K562 (cell line): ENCODE measurements around the gene PNKD. TPM values are rescaled to one million over a fixed set of nuclear protein-coding genes. Genes with fewer than 3 reads are reported as not detected.

Source experiments
- BCOR ChIP-seq: fragments of 450-650 bp; IDR thresholded peaks from 2 replicates; pipeline ENCODE4 v1.6.1; 2016
- DMBX1 ChIP-seq: fragments of 250-450 bp; sonication (Bioruptor Pico); IDR thresholded peaks from 2 replicates; pipeline ENCODE4 v1.8.0; 2022; ENCODE audit warnings: inconsistent platforms, mild to moderate bottlenecking, moderate library complexity, borderline replicate concordance
- ELF4 ChIP-seq: fragments of 450-650 bp; formaldehyde crosslinking; IDR thresholded peaks from 2 replicates; pipeline ENCODE4 v1.4.0; 2022; ENCODE audit warnings: missing genetic modification characterization
- HDAC2 ChIP-seq: fragments of 450-650 bp; IDR thresholded peaks from 2 replicates; pipeline ENCODE4 v1.6.1; 2016; ENCODE audit warnings: mild to moderate bottlenecking
- HSF4 ChIP-seq: fragments of 250-450 bp; sonication (Bioruptor Pico); IDR thresholded peaks from 2 replicates; pipeline ENCODE4 v2.1.2; 2022; ENCODE audit warnings: mild to moderate bottlenecking, moderate library complexity, borderline replicate concordance
- KLF1 ChIP-seq: fragments of 450-650 bp; IDR thresholded peaks from 2 replicates; pipeline ENCODE4 v1.6.1; 2016; ENCODE audit warnings: missing genetic modification characterization, missing compliant biosample characterization
- POLR2G ChIP-seq: fragments of 200-400 bp; formaldehyde crosslinking; IDR thresholded peaks from 2 replicates; pipeline ENCODE4 v1.6.1; 2017; ENCODE audit warnings: low read depth, mild to moderate bottlenecking, antibody characterized with exemption, low read length, moderate library complexity
- RERE ChIP-seq: sonication (generic); formaldehyde crosslinking; IDR thresholded peaks from 2 replicates; pipeline ENCODE4 v1.8.0; 2023; ENCODE audit warnings: missing genetic modification reagents, mild to moderate bottlenecking, borderline replicate concordance
- SIRT6 ChIP-seq: IDR thresholded peaks from one replicate; pipeline ENCODE4 v1.6.1; 2012; ENCODE audit warnings: low read depth, mild to moderate bottlenecking, control low read depth, inconsistent platforms, low read length, moderate library complexity
- SUPT5H ChIP-seq: fragments of 450-650 bp; IDR thresholded peaks from 2 replicates; pipeline ENCODE4 v1.6.1; 2016
- ZBTB26 ChIP-seq: fragments of 450-650 bp; formaldehyde crosslinking; IDR thresholded peaks from 2 replicates; pipeline ENCODE4 v1.4.0; 2022; ENCODE audit warnings: missing genetic modification characterization
- ZNF347 ChIP-seq: fragments of 450-650 bp; formaldehyde crosslinking; IDR thresholded peaks from 2 replicates; pipeline ENCODE4 v1.4.0; 2020; ENCODE audit warnings: low read depth, mild to moderate bottlenecking, moderate library complexity
- ZNF639 ChIP-seq, 2 experiments: fragments of 200-800 bp in 1 of 2; sonication (Bioruptor generic) in 1 of 2; sonication (generic) in 1 of 2; formaldehyde crosslinking in 1 of 2; IDR thresholded peaks in 1 of 2; conservative IDR thresholded peaks in 1 of 2; 2 replicates each; pipeline versions ENCODE4 v1.5.0 to v1.6.1; 2016 to 2020; ENCODE audit warnings: missing compliant biosample characterization in 1 of 2, missing genetic modification characterization in 1 of 2, missing genetic modification reagents in 1 of 2
- polyA plus RNA-seq, 8 experiments: library from polyadenylated mRNA; depleted of rRNA in 4 of 8; stranded (reverse) in 5 of 8; unstranded in 3 of 8; fragments of >200 nt; fragmentation: Nextera tagmentation in 2 of 8; fragmentation: Illumina TruSeq in 1 of 8; extraction: Ambion mirVana in 2 of 8; extraction: Trizol in 1 of 8; gene quantifications; 2 replicates each; pipeline versions ENCODE4 v1.2.1 to v1.2.3, GENCODE V29; 2011 to 2014; ENCODE audit warnings: inconsistent platforms in 1 of 8, missing spikeins in 1 of 8
- total RNA-seq, 7 experiments: library from RNA; depleted of rRNA in 6 of 7; stranded (reverse); fragments of >200 nt in 6 of 7; fragmentation: Illumina TruSeq in 2 of 7; extraction: Trizol in 2 of 7; gene quantifications; 2 replicates each; pipeline versions ENCODE4 v1.2.1 to v1.2.3, GENCODE V29; 2011 to 2021; ENCODE audit warnings: low replicate concordance in 1 of 7
- TF ChIP-seq, protein P1 (sequence below): sonication (generic); formaldehyde crosslinking; IDR thresholded peaks from 2 replicates; pipeline ENCODE4 v1.8.0; 2023; ENCODE audit warnings: mild to moderate bottlenecking, missing genetic modification reagents
- TF ChIP-seq, protein P2 (sequence below): fragments of 250-450 bp; sonication (Bioruptor Pico); IDR thresholded peaks from 2 replicates; pipeline ENCODE4 v1.8.0; 2021; ENCODE audit warnings: borderline replicate concordance, mild to moderate bottlenecking, moderate library complexity; ENCODE audit not compliant: poor library complexity, severe bottlenecking

The PNKD gene
- total and polyA plus RNA-seq, 9 of the 15 experiments (the other 6 are each of a cell fraction or from before 2014, with no cell fraction given), result 26.0 to 105 (median 60.1) TPM

GRCh38 chr2:218368150-218368528 lies 97.8 kb downstream of the PNKD start (continued):
- TF ChIP-seq ZNF347 (CRISPR knock-in tag) (no peak), POLR2G (no peak), HDAC2 (peak; percentile 70; the same call in 1 of the 2 replicates), BCOR (peak; percentile 97), ELF4 (no peak), RERE (CRISPR knock-in tag) (no peak), HSF4 (CRISPR knock-in tag) (no peak), ZBTB26 (CRISPR knock-in tag) (no peak), SUPT5H (no peak), ZNF639 (CRISPR knock-in tag; conservative IDR thresholded peaks at IDR 0.05 in 1 of 2, IDR thresholded peaks at IDR 0.05 in 1 of 2) (0 out of 4 replicates have a peak, but pooled peaks of 1 of the 2 experiments have one; percentile 5), KLF1 (no peak), DMBX1 (CRISPR knock-in tag) (0 out of 2 replicates have a peak, but pooled peaks have one; percentile 6), SIRT6 (no peak)
- TF ChIP-seq, protein P1, sequence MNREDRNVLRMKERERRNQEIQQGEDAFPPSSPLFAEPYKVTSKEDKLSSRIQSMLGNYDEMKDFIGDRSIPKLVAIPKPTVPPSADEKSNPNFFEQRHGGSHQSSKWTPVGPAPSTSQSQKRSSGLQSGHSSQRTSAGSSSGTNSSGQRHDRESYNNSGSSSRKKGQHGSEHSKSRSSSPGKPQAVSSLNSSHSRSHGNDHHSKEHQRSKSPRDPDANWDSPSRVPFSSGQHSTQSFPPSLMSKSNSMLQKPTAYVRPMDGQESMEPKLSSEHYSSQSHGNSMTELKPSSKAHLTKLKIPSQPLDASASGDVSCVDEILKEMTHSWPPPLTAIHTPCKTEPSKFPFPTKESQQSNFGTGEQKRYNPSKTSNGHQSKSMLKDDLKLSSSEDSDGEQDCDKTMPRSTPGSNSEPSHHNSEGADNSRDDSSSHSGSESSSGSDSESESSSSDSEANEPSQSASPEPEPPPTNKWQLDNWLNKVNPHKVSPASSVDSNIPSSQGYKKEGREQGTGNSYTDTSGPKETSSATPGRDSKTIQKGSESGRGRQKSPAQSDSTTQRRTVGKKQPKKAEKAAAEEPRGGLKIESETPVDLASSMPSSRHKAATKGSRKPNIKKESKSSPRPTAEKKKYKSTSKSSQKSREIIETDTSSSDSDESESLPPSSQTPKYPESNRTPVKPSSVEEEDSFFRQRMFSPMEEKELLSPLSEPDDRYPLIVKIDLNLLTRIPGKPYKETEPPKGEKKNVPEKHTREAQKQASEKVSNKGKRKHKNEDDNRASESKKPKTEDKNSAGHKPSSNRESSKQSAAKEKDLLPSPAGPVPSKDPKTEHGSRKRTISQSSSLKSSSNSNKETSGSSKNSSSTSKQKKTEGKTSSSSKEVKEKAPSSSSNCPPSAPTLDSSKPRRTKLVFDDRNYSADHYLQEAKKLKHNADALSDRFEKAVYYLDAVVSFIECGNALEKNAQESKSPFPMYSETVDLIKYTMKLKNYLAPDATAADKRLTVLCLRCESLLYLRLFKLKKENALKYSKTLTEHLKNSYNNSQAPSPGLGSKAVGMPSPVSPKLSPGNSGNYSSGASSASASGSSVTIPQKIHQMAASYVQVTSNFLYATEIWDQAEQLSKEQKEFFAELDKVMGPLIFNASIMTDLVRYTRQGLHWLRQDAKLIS, result no peak
- TF ChIP-seq, protein P2, sequence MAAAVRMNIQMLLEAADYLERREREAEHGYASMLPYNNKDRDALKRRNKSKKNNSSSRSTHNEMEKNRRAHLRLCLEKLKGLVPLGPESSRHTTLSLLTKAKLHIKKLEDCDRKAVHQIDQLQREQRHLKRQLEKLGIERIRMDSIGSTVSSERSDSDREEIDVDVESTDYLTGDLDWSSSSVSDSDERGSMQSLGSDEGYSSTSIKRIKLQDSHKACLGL (CRISPR knock-in tag), result no peak
